B cell (primary cell): ENCODE data around the gene AHDC1. TPM values are rescaled to one million over a fixed set of nuclear protein-coding genes. Genes with fewer than 3 reads are reported as not detected.
A peak's percentile ranks its signal among the peaks of the same experiment; 100 is the strongest.

ENCODE experiments used
- ATAC-seq: fragments of 200-7000 bp; cut with Tn5 transposase; one replicate; pipeline ENCODE4 v1.10.0; 2021; ENCODE audit warnings: low read depth, mild to moderate bottlenecking, moderate number of reproducible peaks, moderate library complexity
- CTCF ChIA-PET: fragments of 350-600 bp; sonication (Branson Sonifier 250); formaldehyde crosslinking; loops from one replicate; lab custom pipeline; 2021; ENCODE audit warnings: antibody characterized with exemption, inconsistent platforms; lab: Charles Lee
- POLR2A ChIA-PET: fragments of 350-600 bp; sonication (Branson Sonifier 250); formaldehyde crosslinking; loops from one replicate; lab custom pipeline; 2021; ENCODE audit warnings: antibody characterized with exemption; lab: Charles Lee
- DNase-seq: peaks from one replicate; pipeline ENCODE4 v3.0.0; 2013
- H2AFZ ChIP-seq: 2 replicates; pipeline ENCODE4 v1.6.1; 2012; ENCODE audit warnings: mild to moderate bottlenecking, low read depth, low read length; ENCODE audit not compliant: insufficient read depth, poor library complexity, severe bottlenecking
- H3K27ac ChIP-seq, 2 donors: 1 replicate in 1 of 2; 2 replicates in 1 of 2; pipeline ENCODE4 v1.5.1; 2012 to 2013; ENCODE audit warnings: low read length in 2 of 2, mild to moderate bottlenecking in 2 of 2, moderate library complexity in 1 of 2
- H3K27me3 ChIP-seq, 4 experiments: fragments of 200-600 bp in 1 of 4; sonication (generic) in 1 of 4; replicated peaks in 1 of 4; 1 replicate in 2 of 4; 2 replicates in 2 of 4; pipeline versions ENCODE4 v1.6.1 to v1.7.0; 2013 to 2016; ENCODE audit warnings: low read length in 3 of 4, mild to moderate bottlenecking in 2 of 4, mixed read lengths in 1 of 4, moderate library complexity in 1 of 4; ENCODE audit not compliant: insufficient read depth in 4 of 4, control insufficient read depth in 3 of 4; ENCODE audit errors: control extremely low read depth in 1 of 4
- H3K36me3 ChIP-seq, 2 experiments: replicated peaks in 1 of 2; 1 replicate in 1 of 2; 2 replicates in 1 of 2; pipeline versions ENCODE4 v1.6.1 to v1.7.1; 2013; ENCODE audit warnings: low read length in 1 of 2; ENCODE audit not compliant: insufficient read depth in 2 of 2, control insufficient read depth in 1 of 2; ENCODE audit errors: control extremely low read depth in 1 of 2, extremely low read depth in 1 of 2
- H3K4me1 ChIP-seq, 2 donors: fragments of 200-600 bp in 1 of 2; sonication (generic) in 1 of 2; 1 replicate in 1 of 2; 2 replicates in 1 of 2; pipeline versions ENCODE4 v1.5.1 to v1.6.1; 2013 to 2017; ENCODE audit warnings: low read length in 2 of 2; ENCODE audit not compliant: control insufficient read depth in 2 of 2, insufficient read depth in 2 of 2
- H3K4me2 ChIP-seq: replicated peaks from 2 replicates; pipeline ENCODE3; 2012; ENCODE audit warnings: mild to moderate bottlenecking, low read depth, low read length; ENCODE audit not compliant: poor library complexity, severe bottlenecking
- H3K4me3 ChIP-seq, 5 experiments: fragments of 200-600 bp in 1 of 5; sonication (generic) in 1 of 5; 1 replicate in 3 of 5; 2 replicates in 2 of 5; pipeline versions ENCODE4 v1.5.1 to v1.7.0; 2011 to 2016; ENCODE audit warnings: low read length in 4 of 5, mild to moderate bottlenecking in 4 of 5, low read depth in 2 of 5, control low read depth in 1 of 5, moderate library complexity in 1 of 5; ENCODE audit not compliant: insufficient read depth in 1 of 5; ENCODE audit errors: control extremely low read depth in 1 of 5, extremely low read depth in 1 of 5
- H3K79me2 ChIP-seq: fragments of 200-600 bp; sonication (generic); one replicate; pipeline ENCODE4 v1.6.0; 2016; ENCODE audit warnings: low read length; ENCODE audit not compliant: control insufficient read depth, insufficient read depth
- H3K9ac ChIP-seq: fragments of 200-600 bp; sonication (generic); 2 replicates; pipeline ENCODE4 v1.6.1; 2017; ENCODE audit warnings: mild to moderate bottlenecking, low read length, moderate library complexity
- H3K9me3 ChIP-seq, 3 donors: one replicate each; pipeline versions ENCODE4 v1.6.1 to v1.7.1; 2013; ENCODE audit warnings: low read length in 2 of 3; ENCODE audit not compliant: control insufficient read depth in 2 of 3, insufficient read depth in 1 of 3; ENCODE audit errors: control extremely low read depth in 1 of 3
- H4K20me1 ChIP-seq: 2 replicates; pipeline ENCODE4 v1.6.0; 2012; ENCODE audit warnings: mild to moderate bottlenecking, low read length; ENCODE audit not compliant: insufficient read depth, control insufficient read depth, poor library complexity, severe bottlenecking
- H3K27ac Mint-ChIP-seq: one replicate; pipeline ENCODE4 v1.8.0; 2021; ENCODE audit warnings: mixed read lengths
- H3K27me3 Mint-ChIP-seq: one replicate; pipeline ENCODE4 v1.8.0; 2021; ENCODE audit warnings: mixed read lengths
- H3K4me1 Mint-ChIP-seq: one replicate; pipeline ENCODE4 v1.8.0; 2021; ENCODE audit warnings: mixed read lengths
- H3K4me3 Mint-ChIP-seq: one replicate; pipeline ENCODE4 v1.8.0; 2021; ENCODE audit warnings: mixed read lengths
- H3K9me3 Mint-ChIP-seq: one replicate; pipeline ENCODE4 v1.8.0; 2022; ENCODE audit warnings: mixed read lengths; ENCODE audit not compliant: insufficient read depth
- CTCF ChIP-seq: fragments of 200-600 bp; IDR thresholded peaks from one replicate; pipeline ENCODE4 v1.8.0; 2022; ENCODE audit warnings: antibody characterized with exemption, mild to moderate bottlenecking
- EZH2 ChIP-seq: IDR thresholded peaks from 2 replicates; pipeline ENCODE4 v1.6.1; 2012; ENCODE audit warnings: borderline replicate concordance, low read depth, mild to moderate bottlenecking, moderate library complexity, low read length; ENCODE audit not compliant: insufficient read depth, poor library complexity, severe bottlenecking
- WGBS: methylation state at CpG from one replicate; pipeline ENCODE4 v1.1.5; 2013; ENCODE audit warnings: missing lambda C conversion rate; ENCODE audit not compliant: insufficient coverage; 5-methylcytosine and 5-hydroxymethylcytosine counted together
- intact Hi-C: fragments of 100-400 bp; cut with micrococcal nuclease; formaldehyde crosslinking; loops from one replicate; pipeline ENCODE4 v1.10.0; 2022
- polyA plus RNA-seq: library from polyadenylated mRNA; depleted of rRNA; stranded (reverse); fragments of >200 nt; gene quantifications from 2 replicates; pipeline ENCODE4 v1.2.3, GENCODE V29; 2012
- total RNA-seq, 2 donors: library from RNA; stranded (reverse); fragments of 120-200 nt in 1 of 2; gene quantifications; 1 replicate in 1 of 2; 2 replicates in 1 of 2; pipeline versions ENCODE4 v1.2.3 to v1.2.4, GENCODE V29; 2013 to 2022

Gene AHDC1
- total and polyA plus RNA-seq, 2 donors (not counting 1 experiment from before 2014, with no cell fraction given): 6.2 to 32.0 TPM

GRCh38 chr1:27630859-27631491, 27.0 kb upstream of the AHDC1 start:
- DNase-seq: peak; percentile 60
- H3K27ac Mint-ChIP-seq: peak overlapping the region; percentile 95
- no peak for TF ChIP-seq CTCF
- no peak for TF ChIP-seq EZH2
- ATAC-seq: peak; percentile 9
- intact Hi-C loops: no loop called here
- H3K36me3 ChIP-seq: no peaks in the 10 kb centered on the region
- peaks cover 20% of the 10 kb centered on the region for H3K79me2 ChIP-seq
- H3K9me3 ChIP-seq: peaks cover 0 to 5% (median 0%) of the 10 kb centered on the region in 3 donors
- H2AFZ ChIP-seq: no peak overlapping the region
- H3K9ac ChIP-seq: peak overlapping the region; percentile 6
- WGBS: 41% methylated on average over 4 of the region's 5 CpGs
- no peaks in the 10 kb centered on the region for H3K27me3 ChIP-seq
- H3K4me2 ChIP-seq: peak overlapping the region; percentile 95
- no peaks in the 10 kb centered on the region for H4K20me1 ChIP-seq
- ChIA-PET POLR2A (interaction anchor here (0.6 to 6.1 kb wide), 5 partner anchors 13 to 228 kb away, joined by 3 to 55 read pairs (median 3); no protein-coding TSS in a partner anchor), CTCF (interaction anchor here (1.1 to 6.1 kb wide), 10 partner anchors 12 to 240 kb away, joined by 3 to 51 read pairs (median 6); no protein-coding TSS in a partner anchor)
- peak overlapping the region; percentile 90 for H3K27ac ChIP-seq
- H3K27me3 Mint-ChIP-seq: no peaks in the 10 kb centered on the region
- peaks cover 83% of the 10 kb centered on the region for H3K4me1 Mint-ChIP-seq
- H3K4me1 ChIP-seq: peaks cover 84 to 97% of the 10 kb centered on the region in 2 donors
- no peaks in the 10 kb centered on the region for H3K9me3 Mint-ChIP-seq
- peak overlapping the region; percentile 83 for H3K4me3 Mint-ChIP-seq
- peak overlapping the region in 2 of 5 experiments; percentile 7 to 27 for H3K4me3 ChIP-seq

DNA sequence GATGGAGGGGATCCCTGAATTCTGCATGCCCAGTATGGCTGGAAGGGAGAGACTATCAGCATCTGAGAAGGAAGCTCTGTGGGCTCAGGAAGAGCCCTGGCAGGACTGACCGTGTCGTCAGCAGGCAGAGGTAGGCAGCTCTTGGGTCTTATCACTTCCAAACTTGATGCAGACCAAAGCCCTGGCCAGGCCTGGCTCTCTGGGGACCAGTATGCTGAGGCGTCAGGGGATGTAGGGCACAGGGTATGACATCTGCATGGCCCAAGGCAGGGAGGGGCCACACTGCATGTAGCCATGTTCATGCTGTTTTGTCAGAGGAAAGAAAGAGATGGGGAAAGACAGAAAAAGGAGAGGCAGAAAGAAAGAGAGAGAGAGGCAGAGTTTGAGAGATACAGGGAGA, 24.8 kb upstream of the AHDC1 start:
- Mint-ChIP-seq H3K27me3 (no peaks in the 10 kb centered on the region), H3K9me3 (no peaks in the 10 kb centered on the region), H3K27ac (peak overlapping the region; percentile 88), H3K4me1 (peaks cover 70% of the 10 kb centered on the region), H3K4me3 (peak overlapping the region; percentile 53)
- peaks cover 0 to 13% of the 10 kb centered on the region in 2 experiments for H3K36me3 ChIP-seq
- WGBS: 35% methylated on average over 3 of the region's 3 CpGs
- ATAC-seq (no peak), DNase-seq (peak; percentile 39)
- H3K79me2 ChIP-seq: peaks cover 30% of the 10 kb centered on the region
- no peak overlapping the region for H3K9ac ChIP-seq
- peak overlapping the region; percentile 54 for H3K4me2 ChIP-seq
- H2AFZ ChIP-seq: peak overlapping the region; percentile 30
- peaks cover 94 to 100% of the 10 kb centered on the region in 2 donors for H3K4me1 ChIP-seq
- TF ChIP-seq EZH2 (no peak), CTCF (no peak)
- no peaks in the 10 kb centered on the region for H3K27me3 ChIP-seq
- CTCF ChIA-PET: interaction anchor here (0.6 to 6.1 kb wide), 6 partner anchors 9 to 42 kb away, joined by 3 to 51 read pairs (median 6); no protein-coding TSS in a partner anchor
- no peaks in the 10 kb centered on the region for H3K9me3 ChIP-seq
- no peak overlapping the region for H3K4me3 ChIP-seq
- intact Hi-C loops: no loop called here
- H3K27ac ChIP-seq: peak overlapping the region; percentile 32 to 75
- POLR2A ChIA-PET: interaction anchor here (0.9 to 1.1 kb wide), 2 partner anchors 34 to 283 kb away, joined by 3 to 4 read pairs; no protein-coding TSS in a partner anchor
- peaks cover 4% of the 10 kb centered on the region for H4K20me1 ChIP-seq
